K562 (cell line): ENCODE data around the gene SLC4A2. TPM values are rescaled to one million over a fixed set of nuclear protein-coding genes. Genes with fewer than 3 reads are reported as not detected.

Source experiments
- BACH1 ChIP-seq: fragments of 200-800 bp; sonication (Bioruptor generic); IDR thresholded peaks from 2 replicates; pipeline ENCODE4 v1.6.1; 2016; ENCODE audit warnings: missing genetic modification characterization, missing compliant biosample characterization
- CEBPB ChIP-seq: fragments of 450-650 bp; IDR thresholded peaks from 2 replicates; pipeline ENCODE4 v1.6.1; 2016; ENCODE audit warnings: missing genetic modification characterization, missing compliant biosample characterization
- DIDO1 ChIP-seq: fragments of 450-650 bp; IDR thresholded peaks from 2 replicates; pipeline ENCODE4 v1.6.1; 2016; ENCODE audit warnings: low read depth, missing biosample characterization, missing genetic modification characterization
- HDAC3 ChIP-seq: fragments of 450-650 bp; IDR thresholded peaks from 2 replicates; pipeline ENCODE4 v1.6.1; 2018; ENCODE audit warnings: borderline replicate concordance, mild to moderate bottlenecking, moderate library complexity; ENCODE audit not compliant: partially characterized antibody
- KLF1 ChIP-seq: fragments of 450-650 bp; IDR thresholded peaks from 2 replicates; pipeline ENCODE4 v1.6.1; 2016; ENCODE audit warnings: missing genetic modification characterization, missing compliant biosample characterization
- POLR2AphosphoS5 ChIP-seq: IDR thresholded peaks from 2 replicates; pipeline ENCODE4 v1.6.1; 2011; ENCODE audit warnings: mild to moderate bottlenecking, low read depth, low read length, moderate library complexity; ENCODE audit not compliant: control insufficient read depth, insufficient read depth
- RAD21 ChIP-seq, 2 experiments: fragments of 250-450 bp in 1 of 2; fragments of 450-650 bp in 1 of 2; sonication (Bioruptor Pico) in 1 of 2; formaldehyde crosslinking in 1 of 2; IDR thresholded peaks in 1 of 2; conservative IDR thresholded peaks in 1 of 2; 2 replicates each; pipeline versions ENCODE4 v1.4.0 to v1.8.0; 2020 to 2022; ENCODE audit warnings: mild to moderate bottlenecking in 2 of 2, moderate library complexity in 1 of 2
- ZBTB7A ChIP-seq: IDR thresholded peaks from 2 replicates; pipeline ENCODE4 v1.6.1; 2011; ENCODE audit warnings: low read depth, mild to moderate bottlenecking, low read length, moderate library complexity, borderline replicate concordance; ENCODE audit not compliant: control insufficient read depth
- ZFP1 ChIP-seq: fragments of 450-650 bp; formaldehyde crosslinking; IDR thresholded peaks from 2 replicates; pipeline ENCODE4 v1.4.0; 2020; ENCODE audit warnings: mild to moderate bottlenecking, mixed read lengths
- ZNF445 ChIP-seq: fragments of 250-450 bp; sonication (Bioruptor Pico); IDR thresholded peaks from 2 replicates; pipeline ENCODE4 v1.4.0; 2020; ENCODE audit warnings: low read depth, mild to moderate bottlenecking, moderate library complexity
- ZNF780A ChIP-seq: fragments of 250-450 bp; sonication (Bioruptor Pico); IDR thresholded peaks from 2 replicates; pipeline ENCODE4 v1.5.0; 2021; ENCODE audit warnings: mild to moderate bottlenecking
- polyA plus RNA-seq, 8 experiments: library from polyadenylated mRNA; depleted of rRNA in 4 of 8; stranded (reverse) in 5 of 8; unstranded in 3 of 8; fragments of >200 nt; fragmentation: Nextera tagmentation in 2 of 8; fragmentation: Illumina TruSeq in 1 of 8; extraction: Ambion mirVana in 2 of 8; extraction: Trizol in 1 of 8; gene quantifications; 2 replicates each; pipeline versions ENCODE4 v1.2.1 to v1.2.3, GENCODE V29; 2011 to 2014; ENCODE audit warnings: inconsistent platforms in 1 of 8, missing spikeins in 1 of 8
- total RNA-seq, 7 experiments: library from RNA; depleted of rRNA in 6 of 7; stranded (reverse); fragments of >200 nt in 6 of 7; fragmentation: Illumina TruSeq in 2 of 7; extraction: Trizol in 2 of 7; gene quantifications; 2 replicates each; pipeline versions ENCODE4 v1.2.1 to v1.2.3, GENCODE V29; 2011 to 2021; ENCODE audit warnings: low replicate concordance in 1 of 7
- TF ChIP-seq, protein P1 (sequence below): fragments of 250-450 bp; sonication (Bioruptor Pico); IDR thresholded peaks from 2 replicates; pipeline ENCODE4 v1.8.0; 2021; ENCODE audit warnings: mild to moderate bottlenecking, moderate library complexity
- TF ChIP-seq, protein P2 (sequence below): fragments of 250-450 bp; sonication (Bioruptor Pico); IDR thresholded peaks from 2 replicates; pipeline ENCODE4 v1.8.0; 2021; ENCODE audit warnings: borderline replicate concordance, mild to moderate bottlenecking, moderate library complexity; ENCODE audit not compliant: poor library complexity, severe bottlenecking
- TF ChIP-seq, protein P3 (sequence below): fragments of 250-450 bp; sonication (Bioruptor Pico); IDR thresholded peaks from 2 replicates; pipeline ENCODE4 v1.4.0; 2020; ENCODE audit warnings: borderline replicate concordance
- TF ChIP-seq, protein P4 (sequence below): sonication (generic); IDR thresholded peaks from 2 replicates; pipeline ENCODE4 v1.6.1; 2016

SLC4A2 gene
- total and polyA plus RNA-seq, 9 of the 15 experiments (the other 6 are each of a cell fraction or from before 2014, with no cell fraction given) = 11.4 to 375 (median 130) TPM

DNA sequence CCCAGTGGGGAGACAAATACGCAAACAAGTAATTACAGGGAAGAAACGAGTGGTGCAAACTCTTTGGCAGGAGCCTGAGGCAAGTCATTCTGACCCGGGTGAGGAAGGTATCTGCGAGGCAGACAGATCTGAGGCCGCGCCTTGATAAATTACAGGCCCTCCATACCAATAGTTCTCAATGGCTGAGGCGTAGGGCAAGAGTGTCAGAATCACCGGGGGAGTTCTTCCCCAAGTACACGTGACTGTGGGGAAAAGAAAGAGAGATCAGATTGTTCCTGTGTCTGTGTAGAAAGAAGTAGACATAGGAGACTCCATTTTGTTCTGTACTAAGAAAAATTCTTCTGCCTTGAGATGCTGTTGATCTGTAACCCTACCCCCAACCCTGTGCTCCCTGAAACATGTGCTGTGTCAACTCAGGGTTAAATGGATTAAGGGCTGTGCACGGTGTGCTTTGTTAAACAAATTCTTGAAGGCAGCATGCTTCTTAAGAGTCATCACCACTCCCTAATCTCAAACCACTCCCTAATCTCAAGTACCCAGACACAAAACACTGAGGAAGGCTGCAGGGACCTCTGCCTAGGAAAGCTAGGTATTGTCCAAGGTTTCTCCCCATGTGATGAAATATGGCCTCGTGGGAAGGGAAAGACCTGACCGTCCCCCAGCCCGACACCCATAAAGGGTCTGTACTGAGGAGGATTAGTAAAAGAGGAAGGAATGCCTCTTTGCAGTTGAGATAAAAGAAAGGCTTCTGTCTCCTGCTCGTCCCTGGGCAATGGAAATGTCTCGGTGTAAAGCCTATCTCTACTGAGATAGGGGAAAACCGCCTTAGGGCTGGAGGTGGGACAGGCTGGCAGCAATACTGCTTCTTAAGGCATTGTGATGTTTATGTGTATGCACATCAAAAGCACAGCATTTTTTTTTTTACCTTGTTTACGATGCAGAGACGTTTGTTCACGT, 32.3 kb upstream of the SLC4A2 start (continued):
- TF ChIP-seq BACH1 (tag) (peak; percentile 90), ZFP1 (CRISPR knock-in tag) (peak; percentile 86), ZBTB7A (peak; percentile 28; the same call in 1 of the 2 replicates), ZNF445 (CRISPR knock-in tag) (peak; percentile 73; the same call in 1 of the 2 replicates), CEBPB (tag) (peak; percentile 74), ZNF780A (CRISPR knock-in tag) (0 out of 2 replicates have a peak, but pooled peaks have one; percentile 62), RAD21 (CRISPR knock-in tag; conservative IDR thresholded peaks at IDR 0.05 in 1 of 2, IDR thresholded peaks at IDR 0.05 in 1 of 2) (peak; percentile 9 to 43; a peak in 3 of 4 replicates), DIDO1 (tag) (peak; percentile 88), KLF1 (peak; percentile 73), HDAC3 (peak; percentile 73), POLR2AphosphoS5 (0 out of 2 replicates have a peak, but pooled peaks have one; percentile 40)
- TF ChIP-seq, protein P1, sequence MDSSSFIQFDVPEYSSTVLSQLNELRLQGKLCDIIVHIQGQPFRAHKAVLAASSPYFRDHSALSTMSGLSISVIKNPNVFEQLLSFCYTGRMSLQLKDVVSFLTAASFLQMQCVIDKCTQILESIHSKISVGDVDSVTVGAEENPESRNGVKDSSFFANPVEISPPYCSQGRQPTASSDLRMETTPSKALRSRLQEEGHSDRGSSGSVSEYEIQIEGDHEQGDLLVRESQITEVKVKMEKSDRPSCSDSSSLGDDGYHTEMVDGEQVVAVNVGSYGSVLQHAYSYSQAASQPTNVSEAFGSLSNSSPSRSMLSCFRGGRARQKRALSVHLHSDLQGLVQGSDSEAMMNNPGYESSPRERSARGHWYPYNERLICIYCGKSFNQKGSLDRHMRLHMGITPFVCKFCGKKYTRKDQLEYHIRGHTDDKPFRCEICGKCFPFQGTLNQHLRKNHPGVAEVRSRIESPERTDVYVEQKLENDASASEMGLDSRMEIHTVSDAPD (CRISPR knock-in tag) = peak; percentile 84
- TF ChIP-seq, protein P2, sequence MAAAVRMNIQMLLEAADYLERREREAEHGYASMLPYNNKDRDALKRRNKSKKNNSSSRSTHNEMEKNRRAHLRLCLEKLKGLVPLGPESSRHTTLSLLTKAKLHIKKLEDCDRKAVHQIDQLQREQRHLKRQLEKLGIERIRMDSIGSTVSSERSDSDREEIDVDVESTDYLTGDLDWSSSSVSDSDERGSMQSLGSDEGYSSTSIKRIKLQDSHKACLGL = peak; percentile 73
- TF ChIP-seq, protein P3, sequence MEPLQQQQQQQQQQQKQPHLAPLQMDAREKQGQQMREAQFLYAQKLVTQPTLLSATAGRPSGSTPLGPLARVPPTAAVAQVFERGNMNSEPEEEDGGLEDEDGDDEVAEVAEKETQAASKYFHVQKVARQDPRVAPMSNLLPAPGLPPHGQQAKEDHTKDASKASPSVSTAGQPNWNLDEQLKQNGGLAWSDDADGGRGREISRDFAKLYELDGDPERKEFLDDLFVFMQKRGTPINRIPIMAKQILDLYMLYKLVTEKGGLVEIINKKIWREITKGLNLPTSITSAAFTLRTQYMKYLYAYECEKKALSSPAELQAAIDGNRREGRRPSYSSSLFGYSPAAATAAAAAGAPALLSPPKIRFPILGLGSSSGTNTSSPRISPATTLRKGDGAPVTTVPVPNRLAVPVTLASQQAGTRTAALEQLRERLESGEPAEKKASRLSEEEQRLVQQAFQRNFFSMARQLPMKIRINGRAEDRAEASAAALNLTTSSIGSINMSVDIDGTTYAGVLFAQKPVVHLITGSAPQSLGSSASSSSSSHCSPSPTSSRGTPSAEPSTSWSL (CRISPR knock-in tag) = peak; percentile 52; the same call in 1 of the 2 replicates
- TF ChIP-seq, protein P4, sequence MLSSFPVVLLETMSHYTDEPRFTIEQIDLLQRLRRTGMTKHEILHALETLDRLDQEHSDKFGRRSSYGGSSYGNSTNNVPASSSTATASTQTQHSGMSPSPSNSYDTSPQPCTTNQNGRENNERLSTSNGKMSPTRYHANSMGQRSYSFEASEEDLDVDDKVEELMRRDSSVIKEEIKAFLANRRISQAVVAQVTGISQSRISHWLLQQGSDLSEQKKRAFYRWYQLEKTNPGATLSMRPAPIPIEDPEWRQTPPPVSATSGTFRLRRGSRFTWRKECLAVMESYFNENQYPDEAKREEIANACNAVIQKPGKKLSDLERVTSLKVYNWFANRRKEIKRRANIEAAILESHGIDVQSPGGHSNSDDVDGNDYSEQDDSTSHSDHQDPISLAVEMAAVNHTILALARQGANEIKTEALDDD = peak; percentile 84; the same call in 1 of the 2 replicates
